GM18502 (cell line): ENCODE results near the gene GOLGA6L2.
"Not testable (repeated sequence)": the region's sequence is repeated elsewhere in the genome, so short reads cannot be mapped to it uniquely, and the experiment has no call there.

Source experiments
- ATAC-seq: cut with Tn5 transposase; IDR thresholded peaks from one replicate; pipeline ENCODE4 v1.9.1; 2021; ENCODE audit warnings: mild to moderate bottlenecking; ENCODE audit not compliant: unreplicated experiment, poor library complexity

GOLGA6L2 gene

DNA sequence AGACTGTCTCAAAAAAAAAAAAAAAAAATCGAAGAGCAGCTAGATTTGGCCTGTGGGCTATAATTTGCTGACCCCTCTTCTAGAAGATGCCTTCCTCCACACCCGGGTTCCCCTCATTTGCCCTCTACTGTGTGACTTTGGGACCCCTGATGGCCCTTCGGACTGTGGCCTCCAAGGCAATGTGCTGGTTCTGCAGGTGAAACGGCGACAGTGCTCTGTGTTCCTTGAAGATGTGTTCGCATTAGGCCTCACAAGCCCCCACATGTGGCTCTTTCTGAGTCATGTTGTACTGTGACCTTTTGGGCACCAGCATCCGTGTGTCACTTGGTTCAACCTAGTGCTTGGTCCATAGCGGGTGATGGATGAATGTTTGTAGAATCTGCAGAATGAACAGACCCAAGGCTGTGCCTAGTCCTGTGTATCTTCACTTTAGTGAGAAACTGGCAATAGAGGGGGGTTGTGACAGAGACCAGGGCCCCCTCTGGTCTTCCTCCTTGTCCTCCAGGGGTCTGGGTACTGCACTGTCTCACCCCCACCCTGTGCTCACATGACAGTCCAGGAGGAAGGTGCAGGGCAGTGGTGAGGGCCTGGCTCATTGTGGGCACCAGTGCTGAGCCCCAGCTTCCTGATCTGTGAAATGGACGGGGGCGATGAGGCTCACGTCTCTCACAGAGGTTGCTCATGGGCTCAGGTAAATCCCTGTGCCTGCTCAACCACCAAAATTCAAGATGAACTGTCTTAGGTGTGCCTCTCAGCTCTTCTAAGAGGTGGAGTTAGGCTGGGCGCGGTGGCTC lies 22.7 kb downstream of the GOLGA6L2 start:
- ATAC-seq, result no peak

- ATAC-seq, result no peak
Observed at GRCh38 chr15:23422946-23423708, 23.9 kb downstream of the GOLGA6L2 start.

GRCh38 chr15:23422099-23422945 lies 24.7 kb downstream of the GOLGA6L2 start:
- ATAC-seq, result no peak

DNA sequence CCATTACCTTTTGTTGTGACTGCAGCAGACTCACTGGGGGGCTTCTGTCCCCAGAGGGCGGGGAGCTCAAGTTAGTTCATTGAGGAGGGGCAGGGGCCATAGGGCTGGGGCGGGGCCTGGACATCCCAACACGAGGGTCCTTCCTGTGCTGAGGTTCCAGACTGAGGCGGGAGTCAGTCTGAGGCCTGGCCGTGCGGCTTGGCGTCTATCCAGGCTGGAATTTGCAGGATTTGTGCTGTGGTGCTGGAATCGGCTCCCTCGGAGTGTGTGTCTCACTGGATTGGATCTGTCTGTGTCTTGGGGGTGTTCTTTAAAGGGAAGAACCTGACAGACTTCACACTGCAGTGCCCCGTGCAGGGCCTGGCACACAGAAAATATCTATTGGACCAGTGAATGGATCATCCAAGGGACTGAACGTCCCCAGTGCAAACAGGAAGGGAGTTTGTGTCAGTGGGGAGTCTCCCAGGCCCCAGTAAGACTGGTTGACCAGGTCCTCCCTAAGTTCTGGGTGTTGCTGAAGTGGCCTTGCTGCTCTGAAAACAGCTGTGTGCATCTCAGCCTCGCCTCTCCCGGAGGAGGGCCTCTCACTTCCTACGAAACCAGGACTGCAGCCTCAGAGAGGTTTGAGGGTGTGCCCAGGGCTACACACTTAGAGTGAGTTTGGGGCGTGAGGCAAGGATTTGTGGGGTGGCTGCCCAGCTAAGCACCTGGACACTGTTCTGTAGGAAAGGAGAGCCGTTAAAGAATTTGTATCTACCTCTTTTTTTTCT lies 26.1 kb downstream of the GOLGA6L2 start:
- peak; percentile 53 for ATAC-seq

- no peak for ATAC-seq
Observed at GRCh38 chr15:23416349-23417276, 30.4 kb downstream of the GOLGA6L2 start.

GRCh38 chr15:23415866-23416265 lies 31.2 kb downstream of the GOLGA6L2 start:
- not testable (repeated sequence) for ATAC-seq

- ATAC-seq, result no peak
Observed at GRCh38 chr15:23415321-23415865, 31.6 kb downstream of the GOLGA6L2 start.

DNA sequence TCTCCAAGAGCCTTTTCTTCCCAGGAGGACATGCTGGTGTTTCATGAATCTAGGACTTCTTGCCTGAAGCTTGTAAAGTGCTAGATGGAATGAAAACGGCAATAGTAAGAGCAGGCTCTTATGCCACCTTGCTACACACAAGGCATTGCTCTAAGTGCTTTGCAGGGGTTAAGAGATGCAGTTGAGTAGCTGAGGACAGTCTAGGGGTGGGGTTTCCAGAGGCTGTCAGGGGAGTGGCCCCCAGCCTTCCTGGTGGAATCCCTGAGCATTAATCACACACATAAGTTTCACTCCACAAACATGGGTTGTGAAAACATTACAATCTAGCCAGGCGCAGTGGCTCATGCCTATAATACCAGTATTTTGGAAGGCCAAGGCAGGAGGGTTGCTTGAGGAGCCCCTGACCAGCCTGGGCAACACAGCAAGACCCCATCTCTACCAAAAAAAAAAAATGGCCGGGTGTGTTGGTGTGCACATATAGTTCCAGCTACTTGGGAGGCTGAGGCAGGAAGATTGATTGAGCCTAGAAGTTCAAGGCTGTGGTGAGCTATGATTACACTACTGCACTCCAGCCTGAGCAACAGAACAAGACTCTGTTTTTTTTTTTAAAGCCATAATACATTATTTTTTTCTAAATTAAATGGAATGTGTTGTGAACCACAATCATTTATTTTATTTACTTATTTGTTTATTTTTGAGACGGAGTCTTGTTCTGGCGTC lies 34.0 kb downstream of the GOLGA6L2 start:
- ATAC-seq, result not testable (repeated sequence)

DNA sequence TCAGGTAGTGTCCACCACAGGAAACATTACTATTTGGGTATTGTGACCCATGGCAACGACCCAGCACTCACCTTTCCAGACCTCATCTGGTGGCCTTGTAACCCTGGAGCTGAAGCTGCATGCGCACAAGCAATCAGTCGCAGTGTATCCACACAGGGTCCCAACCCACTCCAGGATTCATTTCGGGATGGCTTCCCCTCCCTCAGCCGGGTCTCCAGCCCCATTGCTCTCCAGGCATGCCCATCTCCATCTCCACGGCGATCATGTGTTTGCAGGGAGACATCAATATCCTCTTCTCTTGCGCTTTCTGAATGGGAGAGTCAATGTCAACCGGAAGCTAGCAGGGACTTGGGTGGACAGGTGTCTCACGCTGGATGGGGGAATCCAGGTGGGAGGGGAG lies 35.2 kb downstream of the GOLGA6L2 start:
- ATAC-seq, result no peak

GRCh38 chr15:23403550-23403949 lies 43.5 kb downstream of the GOLGA6L2 start:
- no peak for ATAC-seq

DNA sequence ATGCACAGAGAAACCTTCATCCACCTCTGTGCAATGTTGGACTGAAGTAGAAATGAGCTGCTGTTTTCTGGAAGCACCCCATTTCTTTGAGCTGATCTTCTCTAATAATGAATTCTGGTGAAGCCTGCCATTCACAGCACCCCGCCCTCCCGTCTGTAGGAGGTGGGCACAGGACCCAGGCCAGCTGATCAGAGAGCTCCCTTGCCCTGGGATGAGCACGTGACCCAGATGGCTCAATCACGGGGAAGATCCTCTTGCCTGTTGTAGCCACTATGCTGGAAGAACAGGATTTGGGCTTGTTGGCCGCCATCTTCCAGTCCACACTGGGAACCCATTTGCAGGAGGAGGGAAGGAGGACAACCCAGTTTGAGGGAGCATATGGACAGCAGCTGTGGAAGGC lies 44.5 kb downstream of the GOLGA6L2 start:
- ATAC-seq, result no peak

DNA sequence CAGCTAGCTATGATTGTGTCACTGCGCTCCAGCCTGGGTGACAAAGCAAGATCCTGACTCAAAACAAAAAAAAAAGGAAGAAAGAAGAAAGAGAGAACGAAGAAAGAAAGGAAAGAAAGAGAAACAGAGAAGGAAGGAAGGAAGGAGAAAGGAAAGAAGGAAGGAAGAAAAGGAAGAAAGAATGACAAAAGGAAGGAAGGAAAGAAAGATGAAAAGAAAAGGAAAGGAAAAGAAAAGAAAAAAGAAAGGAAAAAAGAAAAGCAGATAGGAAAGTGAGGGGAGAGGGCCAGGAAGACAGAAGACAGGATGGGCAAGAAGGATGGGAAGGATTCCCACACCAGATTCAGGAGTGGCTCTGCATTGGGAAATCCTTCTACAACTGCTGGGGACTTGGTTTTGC lies 44.9 kb downstream of the GOLGA6L2 start:
- no peak for ATAC-seq

DNA sequence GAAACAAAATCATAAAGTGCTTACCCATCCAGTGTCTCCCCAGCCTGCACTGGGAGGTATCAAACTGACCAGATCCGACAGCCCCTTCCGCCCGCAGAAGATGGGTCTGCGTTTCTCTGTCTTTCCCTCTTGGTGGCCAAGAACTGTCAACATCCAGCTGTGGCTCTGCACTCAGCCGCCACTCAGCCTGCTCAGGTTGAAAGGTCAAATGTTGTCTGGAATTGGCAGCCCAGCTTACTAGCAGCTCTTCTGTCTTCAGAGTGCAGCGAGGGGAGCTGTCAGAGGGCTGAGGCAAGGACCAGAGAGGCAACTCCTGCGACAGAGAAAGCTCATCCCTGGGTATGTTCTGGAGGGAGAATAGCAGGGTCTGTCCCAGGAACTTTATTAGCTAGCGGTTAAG lies 45.4 kb downstream of the GOLGA6L2 start:
- ATAC-seq, result no peak

DNA sequence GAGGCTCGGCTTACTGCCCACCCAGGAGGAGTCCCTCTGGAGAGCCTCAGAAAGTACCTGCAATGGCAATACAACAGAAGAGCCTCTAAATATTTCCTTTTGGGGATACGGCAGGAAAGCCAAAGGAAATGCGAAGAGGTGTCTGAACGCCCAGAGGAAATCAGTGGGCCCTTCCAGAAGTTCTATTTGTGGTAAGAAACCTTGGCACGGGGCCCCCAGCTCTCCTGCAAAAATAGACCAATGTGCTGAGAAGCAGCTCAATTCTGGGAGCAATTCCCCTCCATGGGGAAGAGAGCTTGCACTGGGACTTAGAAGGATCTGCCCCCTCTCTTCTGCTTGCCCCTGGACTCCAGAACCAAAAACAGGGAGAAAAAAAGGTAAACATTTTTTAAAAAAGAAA lies 47.8 kb downstream of the GOLGA6L2 start:
- ATAC-seq, result not testable (repeated sequence)

DNA sequence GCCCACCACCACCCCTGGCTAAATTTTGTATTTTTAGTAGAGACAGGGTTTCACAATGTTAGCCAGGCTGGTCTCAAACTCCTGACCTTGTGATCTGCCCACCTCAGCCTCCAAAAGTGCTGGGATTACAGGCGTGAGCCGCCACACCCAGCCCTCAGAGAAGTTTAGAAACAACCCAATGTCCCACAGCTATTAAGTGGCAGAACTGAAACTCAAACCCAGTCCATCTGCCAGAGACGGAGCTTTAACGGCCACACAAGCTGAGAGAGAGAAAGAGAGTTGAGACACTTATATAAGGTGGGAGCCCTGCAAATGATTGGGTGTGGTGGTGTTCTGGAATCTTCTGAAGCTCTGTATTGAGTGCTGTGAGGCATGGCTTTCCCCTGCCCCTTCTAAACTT lies 48.7 kb downstream of the GOLGA6L2 start:
- not testable (repeated sequence) for ATAC-seq

GRCh38 chr15:23397779-23398178 lies 49.3 kb downstream of the GOLGA6L2 start:
- no peak for ATAC-seq

- no peak for ATAC-seq
Observed at GRCh38 chr15:23395832-23396231, 51.2 kb downstream of the GOLGA6L2 start.
